ENCODE measurements around the gene ENTREP3.

GRCh38 chr1:155253797-155254196 lies 1.5 kb downstream of the ENTREP3 start:
- no peak for TF ChIP-seq CTCF (conservative IDR thresholded peaks at IDR 0.05)
- no peak for TF ChIP-seq ZFX (IDR thresholded peaks at IDR 0.05)

Measured in C4-2B (cell line).